Sigmoid colon (tissue), 7 donors: ENCODE results near the gene EIF2S2. TPM values are rescaled to one million over a fixed set of nuclear protein-coding genes. Genes with fewer than 3 reads are reported as not detected.
"Not testable (repeated sequence)": the region's sequence is repeated elsewhere in the genome, so short reads cannot be mapped to it uniquely, and the experiment has no call there.

Experiments used
- DNase-seq: peaks from one replicate; pipeline ENCODE4 v3.0.0-alpha.2; 2019
- H3K27ac ChIP-seq, 4 donors: fragments of 200-600 bp; sonication (generic); one replicate each; pipeline ENCODE4 v1.5.1; 2016 to 2019; ENCODE audit warnings: mild to moderate bottlenecking in 1 of 4
- H3K27me3 ChIP-seq, 3 donors: fragments of 200-600 bp; sonication (generic); one replicate each; pipeline ENCODE4 v1.5.1; 2019; ENCODE audit warnings: mild to moderate bottlenecking in 1 of 3
- H3K36me3 ChIP-seq, 4 donors: fragments of 200-600 bp; sonication (generic); one replicate each; pipeline ENCODE4 v1.5.1; 2016 to 2019
- H3K4me1 ChIP-seq, 4 donors: fragments of 200-600 bp; sonication (generic); one replicate each; pipeline ENCODE4 v1.5.1; 2017 to 2019
- H3K4me3 ChIP-seq, 4 donors: fragments of 200-600 bp; sonication (generic); one replicate each; pipeline ENCODE4 v1.5.1; 2017 to 2019; ENCODE audit warnings: mild to moderate bottlenecking in 2 of 4, moderate library complexity in 1 of 4
- H3K9me3 ChIP-seq, 4 donors: fragments of 200-600 bp in 3 of 4; sonication (generic) in 3 of 4; one replicate each; pipeline versions ENCODE4 v1.5.1 to v1.6.1; 2013 to 2019
- EP300 ChIP-seq, 4 donors: sonication (generic); formaldehyde crosslinking; IDR thresholded peaks; one replicate each; pipeline ENCODE4 v1.6.1; 2017; ENCODE audit warnings: antibody characterized with exemption in 4 of 4
- POLR2A ChIP-seq, 2 donors: fragments of 450-650 bp; IDR thresholded peaks; one replicate each; pipeline ENCODE4 v1.6.1; 2016; ENCODE audit warnings: antibody characterized with exemption in 2 of 2, mild to moderate bottlenecking in 2 of 2, moderate library complexity in 2 of 2
- POLR2AphosphoS5 ChIP-seq, 4 donors: sonication (generic); formaldehyde crosslinking; IDR thresholded peaks; one replicate each; pipeline ENCODE4 v1.6.1; 2017; ENCODE audit warnings: antibody characterized with exemption in 4 of 4
- WGBS, 2 donors: extraction: QIAGEN DNeasy Blood & Tissue Kit; methylation state at CpG; one replicate each; pipeline ENCODE4 v1.1.7; 2013; 5-methylcytosine and 5-hydroxymethylcytosine counted together
- intact Hi-C: fragments of 100-400 bp; cut with DNase I; formaldehyde crosslinking; loops from one replicate; pipeline ENCODE4 v1.15.1; 2023
- polyA plus RNA-seq, 3 donors: library from polyadenylated mRNA; stranded (reverse); fragments of 200-250 nt; gene quantifications; one replicate each; pipeline ENCODE4 v1.2.3, GENCODE V29; 2013
- total RNA-seq, 4 donors: library from RNA; depleted of rRNA; stranded (reverse); fragments of >200 nt; gene quantifications; one replicate each; pipeline ENCODE4 v1.1.0, GENCODE V29; 2016
- TF ChIP-seq, protein P1 (sequence below), 4 experiments: fragments of 450-650 bp in 3 of 4; fragments of 200-600 bp in 1 of 4; IDR thresholded peaks; one replicate each; pipeline ENCODE4 v1.5.1; 2016 to 2019; ENCODE audit warnings: antibody characterized with exemption in 4 of 4, mild to moderate bottlenecking in 3 of 4, moderate library complexity in 2 of 4
- donor health status: healthy with polysubstance abuse.
- donor health status: Bipolar disorder and iron deficiency.
- donor health status: healthy.

Gene EIF2S2, protein sequence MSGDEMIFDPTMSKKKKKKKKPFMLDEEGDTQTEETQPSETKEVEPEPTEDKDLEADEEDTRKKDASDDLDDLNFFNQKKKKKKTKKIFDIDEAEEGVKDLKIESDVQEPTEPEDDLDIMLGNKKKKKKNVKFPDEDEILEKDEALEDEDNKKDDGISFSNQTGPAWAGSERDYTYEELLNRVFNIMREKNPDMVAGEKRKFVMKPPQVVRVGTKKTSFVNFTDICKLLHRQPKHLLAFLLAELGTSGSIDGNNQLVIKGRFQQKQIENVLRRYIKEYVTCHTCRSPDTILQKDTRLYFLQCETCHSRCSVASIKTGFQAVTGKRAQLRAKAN
- 10 to 100 TPM; 44.6 to 52.8 (median 47.4) TPM for total RNA-seq
- polyA plus RNA-seq: 10 to 100 TPM; 55.3 to 69.8 (median 63.3) TPM

DNA sequence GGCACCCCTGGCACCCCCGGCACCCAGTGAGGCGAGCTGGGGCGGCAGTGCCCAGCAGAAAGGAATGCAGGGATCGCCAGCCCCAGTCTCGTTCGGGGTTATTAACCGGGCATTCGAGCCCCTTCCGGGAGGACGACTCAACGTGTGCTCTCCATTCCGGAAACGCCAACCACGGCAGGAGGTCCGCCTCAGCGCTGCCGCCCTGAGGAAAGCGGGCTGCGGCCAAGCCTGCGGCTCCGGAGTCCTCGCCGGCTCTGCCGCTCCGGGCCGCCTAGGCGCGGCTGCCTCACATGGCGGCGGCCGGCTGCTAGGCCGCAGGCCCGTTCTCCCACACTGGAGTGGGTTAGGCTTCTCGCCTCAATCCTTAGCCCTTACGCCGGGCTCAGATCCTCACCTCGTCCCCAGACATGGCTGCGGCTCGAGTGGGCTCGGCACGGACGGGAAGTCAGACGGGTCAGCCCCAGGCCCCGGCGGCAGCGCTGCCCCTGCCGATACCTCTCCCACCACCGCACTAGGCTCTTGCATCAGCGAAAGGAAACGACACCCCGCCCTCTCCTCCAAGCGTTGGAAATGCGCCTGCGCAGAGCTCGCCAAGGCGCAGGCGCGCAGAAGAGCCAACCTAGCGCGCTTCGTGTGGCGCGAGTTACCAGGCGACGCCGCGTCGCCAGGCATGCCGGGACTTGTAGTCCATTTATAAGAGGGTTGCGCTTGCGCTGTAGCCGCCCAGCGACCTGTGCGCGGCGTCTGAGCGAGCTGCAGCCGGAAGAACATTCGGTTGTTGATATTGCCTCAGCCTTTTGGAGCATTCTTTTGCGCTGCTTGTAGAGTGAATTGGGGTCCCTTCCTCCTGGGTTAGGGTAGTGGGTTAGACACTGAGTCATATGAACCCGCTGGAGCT is at the start of gene EIF2S2:
Gene EIF2S2, minus strand, starts transcription at position 542 of the 898 bp plus-strand sequence. Its CDS starts 133 bp downstream, at position 409.
- 0% methylated on average over 81 of the region's 81 CpGs for WGBS, 2 donors
- Histone ChIP-seq H3K27ac (peak within 1 kb of the TSS; percentile 97 to 99 (median 98)), H3K4me3 (peak within 1 kb of the TSS; percentile 88 to 93 (median 90)), H3K36me3 (peaks cover 0 to 15% (median 6%) of the 10 kb centered on the region in 4 donors), H3K27me3 (no peaks in the 10 kb centered on the region), H3K9me3 (no peaks in the 10 kb centered on the region), H3K4me1 (peaks cover 0 to 47% (median 42%) of the 10 kb centered on the region in 4 donors)
- DNase-seq: peak; percentile 98
- intact Hi-C loops: loop anchor here (2.0 to 5.0 kb wide), 2 partner anchors 117 to 445 kb away; partner anchors contain the start of gene ACTL10
- peak in 1 of 4 donors; percentile 56 for TF ChIP-seq EP300 (IDR thresholded peaks at IDR 0.05)
- peak; percentile 98 to 99 (median 98) for TF ChIP-seq POLR2AphosphoS5 (IDR thresholded peaks at IDR 0.05)
- peak; percentile 95 to 96 for TF ChIP-seq POLR2A (IDR thresholded peaks at IDR 0.05)
- TF ChIP-seq, protein P1, sequence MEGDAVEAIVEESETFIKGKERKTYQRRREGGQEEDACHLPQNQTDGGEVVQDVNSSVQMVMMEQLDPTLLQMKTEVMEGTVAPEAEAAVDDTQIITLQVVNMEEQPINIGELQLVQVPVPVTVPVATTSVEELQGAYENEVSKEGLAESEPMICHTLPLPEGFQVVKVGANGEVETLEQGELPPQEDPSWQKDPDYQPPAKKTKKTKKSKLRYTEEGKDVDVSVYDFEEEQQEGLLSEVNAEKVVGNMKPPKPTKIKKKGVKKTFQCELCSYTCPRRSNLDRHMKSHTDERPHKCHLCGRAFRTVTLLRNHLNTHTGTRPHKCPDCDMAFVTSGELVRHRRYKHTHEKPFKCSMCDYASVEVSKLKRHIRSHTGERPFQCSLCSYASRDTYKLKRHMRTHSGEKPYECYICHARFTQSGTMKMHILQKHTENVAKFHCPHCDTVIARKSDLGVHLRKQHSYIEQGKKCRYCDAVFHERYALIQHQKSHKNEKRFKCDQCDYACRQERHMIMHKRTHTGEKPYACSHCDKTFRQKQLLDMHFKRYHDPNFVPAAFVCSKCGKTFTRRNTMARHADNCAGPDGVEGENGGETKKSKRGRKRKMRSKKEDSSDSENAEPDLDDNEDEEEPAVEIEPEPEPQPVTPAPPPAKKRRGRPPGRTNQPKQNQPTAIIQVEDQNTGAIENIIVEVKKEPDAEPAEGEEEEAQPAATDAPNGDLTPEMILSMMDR (IDR thresholded peaks at IDR 0.05): no peak

DNA sequence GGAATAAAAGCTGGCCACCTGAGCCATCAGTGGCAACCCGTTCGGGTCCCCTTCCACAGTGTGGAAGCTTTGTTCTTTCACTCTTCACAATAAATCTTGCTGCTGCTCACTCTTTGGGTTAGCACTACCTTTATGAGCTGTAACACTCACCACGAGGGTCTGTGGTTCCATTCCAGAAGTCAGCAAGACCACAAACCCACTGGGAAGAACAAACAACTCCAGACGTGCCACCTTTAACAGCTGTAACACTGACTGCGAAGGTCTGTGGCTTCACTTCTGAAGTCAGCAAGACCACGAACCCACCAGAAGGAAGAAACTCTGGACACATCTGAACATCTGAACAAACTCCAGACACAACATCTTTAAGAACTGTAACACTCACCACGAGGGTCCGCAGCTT is 45.7 kb upstream of the EIF2S2 start:
- DNase-seq, H3K27me3 ChIP-seq, H3K4me3 ChIP-seq, H3K36me3 ChIP-seq, H3K4me1 ChIP-seq, H3K27ac ChIP-seq, intact Hi-C loops, H3K9me3 ChIP-seq: not testable (repeated sequence)
- 57 to 75% methylated on average over 8 of the region's 8 CpGs for WGBS, 2 donors

DNA sequence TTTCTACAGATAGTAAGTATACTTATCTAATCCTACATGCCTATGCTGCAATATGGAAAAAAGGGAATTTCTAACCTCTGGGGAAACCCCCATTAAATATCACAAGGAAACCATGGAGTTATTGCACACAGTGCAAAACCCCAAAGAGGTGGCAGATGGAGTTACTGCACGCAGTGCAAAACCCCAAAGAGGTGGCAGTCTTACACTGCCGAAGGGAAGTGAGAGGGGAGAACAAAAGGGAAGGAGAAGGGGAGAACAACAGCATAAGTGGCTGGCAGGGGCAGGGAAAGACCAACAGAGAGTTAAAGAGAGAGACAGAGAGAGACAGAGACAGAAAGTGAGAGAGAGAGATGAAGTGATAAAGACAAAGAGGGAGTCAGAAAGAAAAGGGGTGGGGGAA is 43.8 kb upstream of the EIF2S2 start:
- TF ChIP-seq, protein P1 (IDR thresholded peaks at IDR 0.05): no peak
- TF ChIP-seq EP300 (IDR thresholded peaks at IDR 0.05) (no peak), POLR2AphosphoS5 (IDR thresholded peaks at IDR 0.05) (no peak), POLR2A (IDR thresholded peaks at IDR 0.05) (no peak)
- Histone ChIP-seq H3K36me3 (no peaks in the 10 kb centered on the region), H3K27ac (no peak overlapping the region), H3K27me3 (peaks cover 0 to 5% (median 0%) of the 10 kb centered on the region in 3 donors), H3K4me3 (no peak overlapping the region), H3K9me3 (no peaks in the 10 kb centered on the region), H3K4me1 (no peaks in the 10 kb centered on the region)
- 62 to 74% methylated on average over 2 of the region's 2 CpGs for WGBS, 2 donors
- intact Hi-C loops: no loop called here
- DNase-seq: no peak

DNA sequence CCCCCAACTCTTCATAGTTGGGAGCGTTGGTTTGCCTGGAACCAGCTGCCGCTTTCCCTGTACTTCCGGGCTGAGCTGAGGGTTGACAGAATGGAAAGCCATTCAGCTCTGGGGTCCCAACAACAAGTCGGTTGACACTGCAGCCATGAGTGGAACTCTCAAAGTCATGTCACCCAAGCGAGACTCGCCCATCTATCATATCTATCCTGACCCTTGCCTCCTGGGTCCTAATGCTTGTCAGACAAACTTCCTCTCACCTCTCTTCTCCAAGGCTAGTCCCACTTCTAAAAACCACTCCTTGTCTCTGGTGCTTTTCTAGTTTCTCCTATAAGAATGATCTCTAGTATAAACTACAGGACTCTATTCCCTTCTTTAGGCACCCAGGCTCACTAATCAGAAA is 41.1 kb upstream of the EIF2S2 start:
- DNase-seq, H3K27me3 ChIP-seq, intact Hi-C loops, H3K4me1 ChIP-seq, H3K27ac ChIP-seq, H3K36me3 ChIP-seq, H3K4me3 ChIP-seq, H3K9me3 ChIP-seq: not testable (repeated sequence)
- 87 to 91% methylated on average over 6 of the region's 6 CpGs for WGBS, 2 donors

DNA sequence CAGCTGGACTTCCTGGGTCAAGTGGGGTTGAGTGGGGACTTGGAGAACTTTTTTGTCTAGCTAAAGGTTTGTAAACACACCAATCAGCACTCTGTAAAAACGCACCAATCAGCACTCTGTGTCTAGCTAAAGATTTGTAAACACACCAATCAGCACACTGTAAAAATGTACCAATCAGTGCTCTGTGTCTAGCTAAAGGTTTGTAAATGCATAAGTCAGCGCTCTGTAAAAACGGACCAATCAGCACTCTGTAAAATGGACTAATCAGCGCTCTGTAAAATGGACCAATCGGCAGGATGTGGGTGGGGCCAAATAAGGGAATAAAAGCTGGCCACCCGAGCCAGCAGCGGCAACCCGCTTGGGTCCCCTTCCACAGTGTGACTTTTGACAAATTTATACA is 40.0 kb upstream of the EIF2S2 start:
- H3K27me3 ChIP-seq, intact Hi-C loops, H3K4me3 ChIP-seq, H3K36me3 ChIP-seq, H3K27ac ChIP-seq, H3K4me1 ChIP-seq, H3K9me3 ChIP-seq, DNase-seq: not testable (repeated sequence)
- 92 to 93% methylated on average over 8 of the region's 8 CpGs for WGBS, 2 donors

DNA sequence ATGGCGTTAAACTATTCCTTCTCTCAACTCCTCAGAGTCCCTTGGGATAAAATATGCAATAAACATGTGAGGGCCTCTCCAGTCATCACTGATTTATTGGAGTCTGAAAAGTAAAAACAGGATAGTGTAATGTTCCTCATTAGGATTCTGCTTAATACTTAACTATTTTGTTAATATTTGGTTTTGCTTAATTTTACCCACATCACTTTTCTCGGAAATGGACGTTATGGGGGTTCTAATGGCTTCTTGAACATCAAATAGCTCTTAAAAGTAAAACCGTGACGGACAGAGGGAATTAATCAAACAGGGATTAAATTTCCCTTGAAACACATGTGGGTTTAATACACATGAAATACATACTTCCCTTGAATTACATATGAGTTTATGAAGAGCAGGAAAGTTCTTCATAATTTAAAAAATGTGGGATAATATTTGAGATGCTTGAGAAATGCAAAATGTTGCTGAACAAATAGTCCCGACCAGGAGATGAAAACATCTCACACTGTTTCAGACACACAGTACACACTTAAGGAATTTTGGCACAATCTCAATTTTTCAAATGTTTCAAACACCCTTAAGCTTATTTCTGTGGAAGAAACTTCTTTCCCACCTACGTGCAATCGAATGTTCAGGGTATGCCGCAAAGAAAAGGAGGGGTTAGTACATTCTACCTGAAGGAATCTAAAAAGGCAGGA is 38.4 kb upstream of the EIF2S2 start:
- H3K4me1 ChIP-seq: no peaks in the 10 kb centered on the region
- no peak for DNase-seq
- WGBS, 2 donors: 77 to 79% methylated on average over 9 of the region's 9 CpGs
- H3K9me3 ChIP-seq: no peaks in the 10 kb centered on the region
- no peaks in the 10 kb centered on the region for H3K27me3 ChIP-seq
- intact Hi-C loops: no loop called here
- no peak overlapping the region for H3K27ac ChIP-seq
- H3K36me3 ChIP-seq: no peaks in the 10 kb centered on the region
- H3K4me3 ChIP-seq: no peak overlapping the region
- TF ChIP-seq, protein P1 (IDR thresholded peaks at IDR 0.05): no peak
- no peak for TF ChIP-seq POLR2A (IDR thresholded peaks at IDR 0.05)
- no peak for TF ChIP-seq POLR2AphosphoS5 (IDR thresholded peaks at IDR 0.05)
- TF ChIP-seq EP300 (IDR thresholded peaks at IDR 0.05): no peak
